Measurements from ENCODE around the gene PREPL. TPM values are rescaled to one million over a fixed set of nuclear protein-coding genes. Genes with fewer than 3 reads are reported as not detected.

PREPL gene
- polyA plus RNA-seq, 3 donors: 2.6 to 10.8 (median 8.0) TPM

GRCh38 chr2:44333994-44334393 lies 27.3 kb downstream of the PREPL start:
- Mint-ChIP-seq H3K36me3 (peaks cover 46 to 67% of the 10 kb centered on the region in 2 donors), H3K9me3 (no peaks in the 10 kb centered on the region), H3K27me3 (ENCODE audit: low read depth in 3 of 3) (no peaks in the 10 kb centered on the region), H3K4me3 (no peak overlapping the region), H3K4me1 (no peaks in the 10 kb centered on the region), H3K27ac (no peak overlapping the region)
- Histone ChIP-seq H3K27me3 (ENCODE audit: control insufficient read depth in 2 of 2, insufficient read depth in 2 of 2, low read length in 2 of 2) (no peaks in the 10 kb centered on the region), H2AFZ (ENCODE audit: insufficient read depth, low read depth, low read length, poor library complexity, severe bottlenecking) (no peak overlapping the region), H3K27ac (ENCODE audit: low read depth in 1 of 2, low read length in 2 of 2) (no peak overlapping the region), H4K20me1 (ENCODE audit: insufficient read depth, low read length) (no peaks in the 10 kb centered on the region), H3K4me3 (replicated peaks in 1 of 3; ENCODE audit: low read depth in 2 of 3, low read length in 3 of 3) (no peak overlapping the region), H3K79me2 (ENCODE audit: insufficient read depth, low read length) (no peaks in the 10 kb centered on the region), H3K4me2 (replicated peaks; ENCODE audit: extremely low read depth, low read length, poor library complexity, severe bottlenecking) (no peak overlapping the region), H3K9me3 (replicated peaks in 1 of 2; ENCODE audit: control insufficient read depth in 1 of 2, insufficient read depth in 1 of 2, low read length in 2 of 2) (no peaks in the 10 kb centered on the region), H3K9ac (ENCODE audit: insufficient read depth, low read length, poor library complexity, severe bottlenecking) (no peak overlapping the region), H3K36me3 (replicated peaks in 1 of 2; ENCODE audit: control insufficient read depth in 1 of 2, insufficient read depth in 2 of 2, low read length in 2 of 2) (peaks cover 34 to 68% of the 10 kb centered on the region in 2 donors), H3K4me1 (ENCODE audit: control insufficient read depth in 1 of 2, insufficient read depth in 2 of 2, low read length in 2 of 2) (no peaks in the 10 kb centered on the region)
- no peak for DNase-seq
- WGBS (ENCODE audit: insufficient coverage): 80% methylated on average over 1 of the region's 1 CpG
- no peak for TF ChIP-seq CTCF (IDR thresholded peaks at IDR 0.05)
- intact Hi-C loops (cut with micrococcal nuclease): no loop called here

- Histone ChIP-seq H3K9me3 (replicated peaks in 1 of 2; ENCODE audit: control insufficient read depth in 1 of 2, insufficient read depth in 1 of 2, low read length in 2 of 2) (no peaks in the 10 kb centered on the region), H3K4me3 (replicated peaks in 1 of 3; ENCODE audit: low read depth in 2 of 3, low read length in 3 of 3) (no peak overlapping the region), H3K79me2 (ENCODE audit: insufficient read depth, low read length) (no peaks in the 10 kb centered on the region), H3K4me2 (replicated peaks; ENCODE audit: extremely low read depth, low read length, poor library complexity, severe bottlenecking) (no peak overlapping the region), H4K20me1 (ENCODE audit: insufficient read depth, low read length) (no peaks in the 10 kb centered on the region), H3K27me3 (ENCODE audit: control insufficient read depth in 2 of 2, insufficient read depth in 2 of 2, low read length in 2 of 2) (no peaks in the 10 kb centered on the region), H3K27ac (ENCODE audit: low read depth in 1 of 2, low read length in 2 of 2) (no peak overlapping the region), H2AFZ (ENCODE audit: insufficient read depth, low read depth, low read length, poor library complexity, severe bottlenecking) (no peak overlapping the region), H3K4me1 (ENCODE audit: control insufficient read depth in 1 of 2, insufficient read depth in 2 of 2, low read length in 2 of 2) (no peaks in the 10 kb centered on the region), H3K9ac (ENCODE audit: insufficient read depth, low read length, poor library complexity, severe bottlenecking) (no peak overlapping the region), H3K36me3 (replicated peaks in 1 of 2; ENCODE audit: control insufficient read depth in 1 of 2, insufficient read depth in 2 of 2, low read length in 2 of 2) (peaks cover 32 to 75% of the 10 kb centered on the region in 2 donors)
- Mint-ChIP-seq H3K27ac (no peak overlapping the region), H3K36me3 (peaks cover 46 to 61% of the 10 kb centered on the region in 2 donors), H3K27me3 (ENCODE audit: low read depth in 3 of 3) (no peaks in the 10 kb centered on the region), H3K9me3 (no peaks in the 10 kb centered on the region), H3K4me3 (no peak overlapping the region), H3K4me1 (no peaks in the 10 kb centered on the region)
- no CpG with 5 or more reads among the region's 1 CpG for WGBS (ENCODE audit: insufficient coverage)
- TF ChIP-seq CTCF (IDR thresholded peaks at IDR 0.05): no peak
- intact Hi-C loops (cut with micrococcal nuclease): no loop called here
- no peak for DNase-seq
Observed at GRCh38 chr2:44330801-44331200, 30.5 kb downstream of the PREPL start.

All from CD14-positive monocyte (primary cell).